HG02642 (cell line): ENCODE measurements around the gene SLC6A6.

Experiments
- ATAC-seq: cut with Tn5 transposase; IDR thresholded peaks from one replicate; pipeline ENCODE4 v1.9.1; 2021; ENCODE audit warnings: mild to moderate bottlenecking; ENCODE audit not compliant: unreplicated experiment, poor library complexity

The SLC6A6 gene

GRCh38 chr3:14448756-14449727, 46.6 kb downstream of the SLC6A6 start:
- ATAC-seq, result no peak

GRCh38 chr3:14450506-14450905, 48.1 kb downstream of the SLC6A6 start:
- ATAC-seq, result no peak

GRCh38 chr3:14450922-14451606, 48.7 kb downstream of the SLC6A6 start:
- no peak for ATAC-seq

GRCh38 chr3:14451844-14452739, 49.7 kb downstream of the SLC6A6 start:
- no peak for ATAC-seq

GRCh38 chr3:14452740-14453710, 50.6 kb downstream of the SLC6A6 start:
- no peak for ATAC-seq

- ATAC-seq, result no peak
Observed at GRCh38 chr3:14453876-14454638, 51.7 kb downstream of the SLC6A6 start.

GRCh38 chr3:14454639-14455310, 52.4 kb downstream of the SLC6A6 start:
- no peak for ATAC-seq

- ATAC-seq, result no peak
Observed at GRCh38 chr3:14455571-14456317, 53.3 kb downstream of the SLC6A6 start.

- no peak for ATAC-seq
Observed at GRCh38 chr3:14456794-14457193, 54.4 kb downstream of the SLC6A6 start.

GRCh38 chr3:14457481-14457880, 55.1 kb downstream of the SLC6A6 start:
- no peak for ATAC-seq

GRCh38 chr3:14457999-14458398, 55.6 kb downstream of the SLC6A6 start:
- no peak for ATAC-seq

GRCh38 chr3:14458434-14459275, 56.2 kb downstream of the SLC6A6 start:
- no peak for ATAC-seq

- no peak for ATAC-seq
Observed at GRCh38 chr3:14459384-14459783, 57.0 kb downstream of the SLC6A6 start.

GRCh38 chr3:14459787-14460186, 57.4 kb downstream of the SLC6A6 start:
- no peak for ATAC-seq

GRCh38 chr3:14460342-14461005, 58.1 kb downstream of the SLC6A6 start:
- ATAC-seq, result no peak
